Left lung (tissue), 10 donors: ENCODE results near the gene PAFAH1B2. TPM values are rescaled to one million over a fixed set of nuclear protein-coding genes. Genes with fewer than 3 reads are reported as not detected.

Source experiments
- ATAC-seq: fragments of 200-7000 bp; cut with Tn5 transposase; one replicate; pipeline ENCODE4 v1.9.1; 2020; ENCODE audit warnings: moderate library complexity
- DNase-seq, 4 donors: peaks; one replicate each; pipeline ENCODE4 v3.0.0-alpha.2; 2013 to 2020
- H3K27ac ChIP-seq, 2 donors: fragments of 200-600 bp; sonication (generic) in 1 of 2; one replicate each; pipeline versions ENCODE4 v1.5.0 to v1.8.0; 2020 to 2021
- H3K27me3 ChIP-seq, 2 donors: fragments of 200-600 bp; sonication (generic) in 1 of 2; one replicate each; pipeline versions ENCODE4 v1.5.0 to v1.8.0; 2020 to 2021
- H3K36me3 ChIP-seq, 2 donors: fragments of 200-600 bp; sonication (generic) in 1 of 2; one replicate each; pipeline versions ENCODE4 v1.5.0 to v1.8.0; 2020 to 2021
- H3K4me1 ChIP-seq, 2 donors: fragments of 200-600 bp; one replicate each; pipeline ENCODE4 v1.8.0; 2021
- H3K4me3 ChIP-seq, 2 donors: fragments of 200-600 bp; sonication (generic) in 1 of 2; one replicate each; pipeline versions ENCODE4 v1.5.0 to v1.8.0; 2020 to 2021; ENCODE audit warnings: mild to moderate bottlenecking in 1 of 2
- H3K9me3 ChIP-seq, 2 donors: fragments of 200-600 bp; sonication (generic) in 1 of 2; one replicate each; pipeline versions ENCODE4 v1.5.0 to v1.8.0; 2020 to 2021
- CTCF ChIP-seq, 2 donors: fragments of 200-600 bp; sonication (generic) in 1 of 2; IDR thresholded peaks; one replicate each; pipeline versions ENCODE4 v1.5.0 to v1.8.0; 2021; ENCODE audit warnings: antibody characterized with exemption in 2 of 2
- intact Hi-C, 2 donors: fragments of 100-400 bp; cut with DNase I; formaldehyde crosslinking; loops; one replicate each; pipeline versions ENCODE4 v1.11.2 to v1.14.2; 2022
- polyA plus RNA-seq, 6 donors: library from polyadenylated mRNA; unstranded; fragments of 120-200 nt; gene quantifications; one replicate each; pipeline ENCODE4 v1.2.1, GENCODE V29; 2013; ENCODE audit not compliant: insufficient read length in 6 of 6
- total RNA-seq, 2 donors: library from RNA; stranded (reverse); fragmentation: NEBNext Ultra II Directional; extraction: Animal tissue kit (Norgen Biotek cat#: 25700); gene quantifications; one replicate each; pipeline ENCODE4 v1.2.1, GENCODE V29; 2021
- donor health status: DM: no; HTN: yes; CAD: no.
- donor health status: DM: no; HTN: no; CAD: no.

PAFAH1B2 gene
- total and polyA plus RNA-seq, 8 donors: 58.9 to 82.3 (median 67.5) TPM

- Histone ChIP-seq H3K27me3 (no peaks in the 10 kb centered on the region), H3K4me3 (no peak overlapping the region), H3K9me3 (no peaks in the 10 kb centered on the region), H3K4me1 (peaks cover 0 to 21% of the 10 kb centered on the region in 2 donors), H3K36me3 (peaks cover 0 to 80% of the 10 kb centered on the region in 2 donors), H3K27ac (no peak overlapping the region)
- intact Hi-C loops: no loop called here
- no peak for DNase-seq
- no peak for TF ChIP-seq CTCF (IDR thresholded peaks at IDR 0.05)
- ATAC-seq: no peak
Observed at GRCh38 chr11:117157507-117157906, 13.4 kb downstream of the PAFAH1B2 start.

- ATAC-seq (no peak), DNase-seq (no peak)
- no peak overlapping the region for H3K27ac ChIP-seq
Observed at GRCh38 chr11:117159892-117160291, 15.8 kb downstream of the PAFAH1B2 start.

GRCh38 chr11:117160826-117161225, 16.7 kb downstream of the PAFAH1B2 start:
- no peak for TF ChIP-seq CTCF (IDR thresholded peaks at IDR 0.05)
- no peaks in the 10 kb centered on the region for H3K9me3 ChIP-seq
- intact Hi-C loops: no loop called here
- ATAC-seq (peak; percentile 74), DNase-seq (no peak)
- H3K4me1 ChIP-seq: peaks cover 0 to 21% of the 10 kb centered on the region in 2 donors
- H3K27me3 ChIP-seq: no peaks in the 10 kb centered on the region
- H3K4me3 ChIP-seq: no peak overlapping the region
- H3K36me3 ChIP-seq: peaks cover 0 to 80% of the 10 kb centered on the region in 2 donors
- H3K27ac ChIP-seq: peak overlapping the region in 1 of 2 donors; percentile 35

More at GRCh38 chr11:117159892-117160291, 15.8 kb downstream of the PAFAH1B2 start:
- Histone ChIP-seq H3K9me3 (no peaks in the 10 kb centered on the region), H3K4me3 (no peak overlapping the region), H3K4me1 (peaks cover 0 to 21% of the 10 kb centered on the region in 2 donors), H3K27me3 (no peaks in the 10 kb centered on the region), H3K36me3 (peaks cover 0 to 80% of the 10 kb centered on the region in 2 donors)
- intact Hi-C loops: no loop called here
- no peak for TF ChIP-seq CTCF (IDR thresholded peaks at IDR 0.05)

- no peak for TF ChIP-seq CTCF (IDR thresholded peaks at IDR 0.05)
- peaks cover 0 to 98% of the 10 kb centered on the region in 2 donors for H3K36me3 ChIP-seq
- no peaks in the 10 kb centered on the region for H3K27me3 ChIP-seq
- intact Hi-C loops: no loop called here
- no peak for ATAC-seq
- H3K27ac ChIP-seq: no peak overlapping the region
- no peak for DNase-seq
- H3K4me3 ChIP-seq: no peak overlapping the region
- no peaks in the 10 kb centered on the region for H3K4me1 ChIP-seq
- no peaks in the 10 kb centered on the region for H3K9me3 ChIP-seq
Observed at GRCh38 chr11:117166491-117166890, 22.4 kb downstream of the PAFAH1B2 start.

- no peak for ATAC-seq
- intact Hi-C loops: no loop called here
Observed at GRCh38 chr11:117169736-117170135, 25.6 kb downstream of the PAFAH1B2 start.

More at GRCh38 chr11:117169736-117170135, 25.6 kb downstream of the PAFAH1B2 start:
- DNase-seq: no peak
- no peak for TF ChIP-seq CTCF (IDR thresholded peaks at IDR 0.05)
- H3K27ac ChIP-seq: no peak overlapping the region
- peaks cover 0 to 72% of the 10 kb centered on the region in 2 donors for H3K36me3 ChIP-seq
- peaks cover 3 to 11% of the 10 kb centered on the region in 2 donors for H3K4me1 ChIP-seq
- no peaks in the 10 kb centered on the region for H3K27me3 ChIP-seq
- H3K9me3 ChIP-seq: no peaks in the 10 kb centered on the region
- no peak overlapping the region for H3K4me3 ChIP-seq
